ENCODE data around the gene QRICH1.

The QRICH1 gene

GRCh38 chr3:49093853-49094767 lies at the start of gene QRICH1:
QRICH1 (minus strand) TSS chr3:49094071; CDS start chr3:49077017, 17,054 bp downstream.
- peak; percentile 91 to 96 for DNase-seq (ENCODE audit: low read depth in 2 of 2)

- DNase-seq (ENCODE audit: low read depth in 2 of 2) = no peak
Observed at GRCh38 chr3:49140080-49140479, 46.2 kb upstream of the QRICH1 start.

- no peak for DNase-seq (ENCODE audit: low read depth in 2 of 2)
Observed at GRCh38 chr3:49135499-49135898, 41.6 kb upstream of the QRICH1 start.

GRCh38 chr3:49134471-49135265 lies 40.8 kb upstream of the QRICH1 start:
- no peak for DNase-seq (ENCODE audit: low read depth in 2 of 2)

GRCh38 chr3:49133226-49133951 lies 39.5 kb upstream of the QRICH1 start:
- DNase-seq (ENCODE audit: low read depth in 2 of 2) = no peak

GRCh38 chr3:49132437-49133225 lies 38.8 kb upstream of the QRICH1 start, which contains the start of gene LAMB2:
LAMB2 (minus strand) TSS chr3:49133050; CDS start chr3:49132867, 183 bp downstream.
- no peak for DNase-seq (ENCODE audit: low read depth in 2 of 2)

- DNase-seq (ENCODE audit: low read depth in 2 of 2) = no peak
Observed at GRCh38 chr3:49132073-49132436, 38.2 kb upstream of the QRICH1 start.

- no peak for DNase-seq (ENCODE audit: low read depth in 2 of 2)
Observed at GRCh38 chr3:49131576-49131975, 37.7 kb upstream of the QRICH1 start.

GRCh38 chr3:49131040-49131439 lies 37.2 kb upstream of the QRICH1 start:
- DNase-seq (ENCODE audit: low read depth in 2 of 2) = no peak

- no peak for DNase-seq (ENCODE audit: low read depth in 2 of 2)
Observed at GRCh38 chr3:49124991-49125670, 31.3 kb upstream of the QRICH1 start.

- no peak for DNase-seq (ENCODE audit: low read depth in 2 of 2)
Observed at GRCh38 chr3:49124203-49124602, 30.3 kb upstream of the QRICH1 start.

- no peak for DNase-seq (ENCODE audit: low read depth in 2 of 2)
Observed at GRCh38 chr3:49123687-49124086, 29.8 kb upstream of the QRICH1 start.

GRCh38 chr3:49122886-49123545 lies 29.1 kb upstream of the QRICH1 start:
- DNase-seq (ENCODE audit: low read depth in 2 of 2) = no peak

GRCh38 chr3:49122451-49122850 lies 28.6 kb upstream of the QRICH1 start:
- no peak for DNase-seq (ENCODE audit: low read depth in 2 of 2)

- no peak for DNase-seq (ENCODE audit: low read depth in 2 of 2)
Observed at GRCh38 chr3:49122022-49122421, 28.2 kb upstream of the QRICH1 start.

GRCh38 chr3:49121132-49121736 lies 27.4 kb upstream of the QRICH1 start:
- DNase-seq (ENCODE audit: low read depth in 2 of 2) = no peak

- peak; percentile 88 to 90 for DNase-seq (ENCODE audit: low read depth in 2 of 2)
Observed at GRCh38 chr3:49120438-49121131, 26.7 kb upstream of the QRICH1 start, which contains the start of gene USP19. USP19 (minus strand) TSS chr3:49120823; CDS start chr3:49119145, 1,678 bp downstream.

GRCh38 chr3:49120096-49120437 lies 26.2 kb upstream of the QRICH1 start:
- DNase-seq (ENCODE audit: low read depth in 2 of 2) = no peak

- DNase-seq (ENCODE audit: low read depth in 2 of 2) = no peak
Observed at GRCh38 chr3:49119439-49119838, 25.6 kb upstream of the QRICH1 start.
